GM06990 (cell line): ENCODE measurements around the gene XDH.

Experiments used
- DNase-seq: peaks from one replicate; pipeline ENCODE4 v3.0.0-alpha.2; 2011; ENCODE audit not compliant: insufficient read length; ENCODE audit errors: extremely low read depth
- H3K27me3 ChIP-seq: replicated peaks from 2 replicates; pipeline ENCODE4 v1.6.0; 2011; ENCODE audit warnings: low read length; ENCODE audit not compliant: control insufficient read depth, insufficient read depth
- H3K36me3 ChIP-seq: 2 replicates; pipeline ENCODE4 v1.5.1; 2011; ENCODE audit warnings: low read length; ENCODE audit not compliant: control insufficient read depth, insufficient read depth
- H3K4me3 ChIP-seq: replicated peaks from 2 replicates; pipeline ENCODE4 v1.5.1; 2011; ENCODE audit warnings: low read depth, mild to moderate bottlenecking, control low read depth, low read length
- TF ChIP-seq, protein P1 (sequence below): IDR thresholded peaks from 2 replicates; pipeline ENCODE4 v1.5.1; 2011; ENCODE audit warnings: low read length, control low read depth, mild to moderate bottlenecking, inconsistent platforms; ENCODE audit not compliant: insufficient read depth, poor library complexity, severe bottlenecking

The XDH gene

DNA sequence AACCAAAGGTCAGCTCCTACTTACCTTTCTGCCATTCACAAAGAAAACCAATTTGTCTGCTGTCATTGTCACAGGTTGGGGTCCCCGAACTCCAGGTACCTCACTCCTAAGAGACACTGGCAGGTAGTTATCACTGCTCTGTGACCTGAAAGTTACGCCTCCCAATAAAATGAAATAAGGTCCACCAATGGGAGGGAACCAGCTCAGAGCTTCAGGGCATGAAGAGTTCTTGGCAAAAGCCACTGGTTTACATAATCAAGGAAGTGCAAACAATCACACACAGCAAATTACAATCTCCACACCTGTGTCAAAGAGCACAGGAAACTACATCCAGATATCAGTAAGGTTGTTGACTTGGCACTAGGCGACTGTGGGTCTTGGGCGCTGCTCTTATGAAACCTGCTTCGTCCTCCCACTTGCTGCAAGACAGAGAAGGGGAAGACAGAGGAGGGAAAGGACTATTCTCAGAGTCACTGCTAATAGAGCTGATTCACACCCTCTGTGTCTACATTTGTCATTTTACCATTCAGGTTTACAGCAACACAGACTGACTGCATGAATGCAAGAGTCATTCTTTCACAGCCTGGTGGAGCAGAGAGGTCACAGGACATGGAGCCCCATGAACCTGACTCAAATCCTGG lies at the start of gene XDH:
Gene XDH (minus strand): TSS at position 142 of the 641 bp plus-strand sequence. CDS start 76 bp downstream, at position 66.
- DNase-seq, result no peak
- Histone ChIP-seq H3K4me3 (no peak within 1 kb of the TSS), H3K36me3 (no peaks in the 10 kb centered on the region), H3K27me3 (no peaks in the 10 kb centered on the region)
- TF ChIP-seq, protein P1, sequence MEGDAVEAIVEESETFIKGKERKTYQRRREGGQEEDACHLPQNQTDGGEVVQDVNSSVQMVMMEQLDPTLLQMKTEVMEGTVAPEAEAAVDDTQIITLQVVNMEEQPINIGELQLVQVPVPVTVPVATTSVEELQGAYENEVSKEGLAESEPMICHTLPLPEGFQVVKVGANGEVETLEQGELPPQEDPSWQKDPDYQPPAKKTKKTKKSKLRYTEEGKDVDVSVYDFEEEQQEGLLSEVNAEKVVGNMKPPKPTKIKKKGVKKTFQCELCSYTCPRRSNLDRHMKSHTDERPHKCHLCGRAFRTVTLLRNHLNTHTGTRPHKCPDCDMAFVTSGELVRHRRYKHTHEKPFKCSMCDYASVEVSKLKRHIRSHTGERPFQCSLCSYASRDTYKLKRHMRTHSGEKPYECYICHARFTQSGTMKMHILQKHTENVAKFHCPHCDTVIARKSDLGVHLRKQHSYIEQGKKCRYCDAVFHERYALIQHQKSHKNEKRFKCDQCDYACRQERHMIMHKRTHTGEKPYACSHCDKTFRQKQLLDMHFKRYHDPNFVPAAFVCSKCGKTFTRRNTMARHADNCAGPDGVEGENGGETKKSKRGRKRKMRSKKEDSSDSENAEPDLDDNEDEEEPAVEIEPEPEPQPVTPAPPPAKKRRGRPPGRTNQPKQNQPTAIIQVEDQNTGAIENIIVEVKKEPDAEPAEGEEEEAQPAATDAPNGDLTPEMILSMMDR, result no peak

DNA sequence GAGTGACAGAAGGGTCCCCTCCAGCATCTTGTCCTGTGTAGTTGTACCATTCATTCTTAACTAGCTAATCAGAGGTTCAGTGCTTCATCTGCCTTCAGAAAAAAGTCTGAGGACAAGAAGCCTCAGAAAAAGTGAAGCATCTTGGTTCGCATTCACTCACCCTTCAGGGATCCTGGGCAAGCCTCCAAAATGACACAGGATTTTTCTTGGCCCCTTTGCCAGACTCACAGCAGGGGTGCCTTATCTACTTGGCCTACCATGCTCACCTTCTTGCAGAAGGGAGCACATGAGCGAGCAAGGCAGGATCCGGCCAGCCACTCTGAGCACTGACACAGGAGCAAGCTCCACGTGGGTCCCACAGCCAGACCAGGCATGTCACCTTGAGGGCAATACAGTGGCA lies 43.1 kb upstream of the XDH start:
- DNase-seq, result no peak
- H3K27me3 ChIP-seq, result no peaks in the 10 kb centered on the region
- TF ChIP-seq, protein P1, result no peak
- no peak overlapping the region for H3K4me3 ChIP-seq
- no peaks in the 10 kb centered on the region for H3K36me3 ChIP-seq

DNA sequence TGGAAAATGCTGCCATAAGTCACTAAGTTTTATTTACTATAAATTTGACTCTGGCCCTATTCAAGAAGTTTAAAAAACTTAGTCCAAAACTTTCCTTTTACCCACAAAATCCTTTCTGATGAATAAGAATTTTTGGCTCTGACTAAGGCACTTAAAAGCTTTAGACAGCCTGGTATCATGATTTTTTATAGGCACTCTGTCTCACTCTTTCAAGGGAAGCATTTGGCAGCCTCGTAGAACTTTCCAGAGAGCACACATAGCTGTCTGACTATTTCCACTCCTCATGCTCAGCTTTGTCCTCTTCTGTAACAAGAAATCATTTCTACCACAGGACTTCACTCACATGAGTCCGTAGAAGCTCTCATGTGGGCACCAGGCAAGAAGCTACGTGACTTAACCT lies 32.3 kb upstream of the XDH start:
- Histone ChIP-seq H3K27me3 (no peaks in the 10 kb centered on the region), H3K4me3 (no peak overlapping the region), H3K36me3 (no peaks in the 10 kb centered on the region)
- TF ChIP-seq, protein P1, result no peak
- DNase-seq, result no peak

DNA sequence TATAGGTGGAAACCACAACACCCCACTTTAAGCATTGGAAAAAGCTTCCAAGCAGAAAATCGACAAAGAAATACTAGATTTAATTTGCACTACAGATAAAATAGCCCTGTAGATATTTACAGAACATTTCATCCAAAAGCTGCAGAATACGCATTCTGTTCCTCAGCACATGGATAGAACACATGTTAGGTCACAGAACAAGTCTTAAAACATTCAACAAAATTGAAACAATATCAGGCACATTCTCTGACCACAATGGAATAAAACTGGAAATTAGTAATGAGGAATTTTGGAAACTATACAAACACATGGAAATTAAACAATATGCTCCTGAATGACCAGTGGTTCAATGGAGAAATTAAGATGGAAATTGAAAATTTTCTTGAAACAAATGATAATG lies 27.8 kb upstream of the XDH start:
- no peaks in the 10 kb centered on the region for H3K27me3 ChIP-seq
- TF ChIP-seq, protein P1, result no peak
- H3K36me3 ChIP-seq, result no peaks in the 10 kb centered on the region
- DNase-seq, result no peak
- H3K4me3 ChIP-seq, result no peak overlapping the region

DNA sequence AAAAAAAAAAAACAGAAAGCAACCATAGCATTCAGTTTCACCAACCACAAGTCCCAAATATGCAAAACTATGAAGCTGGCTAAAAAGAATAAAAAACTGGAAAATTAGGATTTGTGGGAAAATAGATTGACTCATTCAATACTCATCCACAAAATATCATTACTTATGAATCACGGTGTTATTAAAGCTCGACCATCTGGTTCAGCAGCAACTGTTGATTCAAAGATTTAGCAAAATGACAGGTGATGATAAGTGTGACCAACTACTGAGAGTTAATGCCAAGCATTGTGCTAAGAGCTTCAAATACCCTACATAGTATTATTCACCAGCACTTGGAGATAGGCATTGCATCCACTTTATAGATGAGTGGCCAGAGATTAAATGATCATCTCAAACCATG lies 26.2 kb upstream of the XDH start:
- no peaks in the 10 kb centered on the region for H3K36me3 ChIP-seq
- no peak overlapping the region for H3K4me3 ChIP-seq
- TF ChIP-seq, protein P1, result no peak
- DNase-seq, result no peak
- H3K27me3 ChIP-seq, result no peaks in the 10 kb centered on the region

DNA sequence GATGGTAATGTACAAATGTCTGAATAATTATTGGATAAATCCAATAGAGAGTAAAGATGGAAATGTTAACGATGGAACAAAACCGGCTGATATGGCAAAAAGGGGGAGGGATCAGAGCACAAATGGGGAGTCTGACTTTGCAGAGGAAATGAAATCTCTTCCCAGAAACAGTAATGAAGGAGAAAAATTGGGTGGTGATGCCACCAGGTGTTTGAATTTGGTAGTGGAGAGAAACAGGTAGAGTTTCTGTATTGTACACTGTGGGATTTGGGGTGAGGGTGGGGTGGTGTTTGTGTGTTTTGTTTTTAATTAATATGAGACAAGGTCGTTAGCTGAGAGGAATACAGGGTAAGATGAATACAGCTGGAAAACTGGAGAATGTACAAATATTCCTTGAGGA lies 20.4 kb upstream of the XDH start:
- Histone ChIP-seq H3K4me3 (no peak overlapping the region), H3K27me3 (no peaks in the 10 kb centered on the region; the same call in 1 of the 2 replicates), H3K36me3 (no peaks in the 10 kb centered on the region)
- TF ChIP-seq, protein P1, result peak; percentile 6
- DNase-seq, result no peak
